Transverse colon (tissue), 4 donors: ENCODE measurements around the gene SRP68. TPM values are rescaled to one million over a fixed set of nuclear protein-coding genes. Genes with fewer than 3 reads are reported as not detected.

Source experiments
- DNase-seq: peaks from one replicate; pipeline ENCODE4 v3.0.0-alpha.2; 2019
- H3K27ac ChIP-seq, 4 donors: fragments of 200-600 bp; sonication (generic); 2 replicates each; pipeline ENCODE4 v1.5.1; 2016 to 2018; ENCODE audit warnings: inconsistent platforms in 4 of 4
- H3K27me3 ChIP-seq: fragments of 200-600 bp; sonication (generic); 2 replicates; pipeline ENCODE4 v1.5.1; 2017; ENCODE audit warnings: inconsistent platforms
- H3K36me3 ChIP-seq, 4 donors: fragments of 200-600 bp; sonication (generic); 2 replicates each; pipeline ENCODE4 v1.5.1; 2017 to 2019; ENCODE audit warnings: inconsistent platforms in 4 of 4
- H3K4me1 ChIP-seq, 4 donors: fragments of 200-600 bp; sonication (generic); 2 replicates each; pipeline ENCODE4 v1.5.1; 2017 to 2020; ENCODE audit warnings: inconsistent platforms in 4 of 4
- H3K4me3 ChIP-seq, 4 donors: fragments of 200-600 bp; sonication (generic); 1 replicate in 1 of 4; 2 replicates in 3 of 4; pipeline versions ENCODE4 v1.5.1 to v1.6.1; 2017 to 2019; ENCODE audit warnings: inconsistent platforms in 4 of 4
- H3K9me3 ChIP-seq, 2 donors: fragments of 200-600 bp; sonication (generic); 2 replicates each; pipeline ENCODE4 v1.5.1; 2017 to 2019; ENCODE audit warnings: inconsistent platforms in 2 of 2
- EP300 ChIP-seq: sonication (generic); formaldehyde crosslinking; IDR thresholded peaks from one replicate; pipeline ENCODE4 v1.6.1; 2017; ENCODE audit warnings: antibody characterized with exemption, low read depth
- POLR2A ChIP-seq: fragments of 450-650 bp; IDR thresholded peaks from one replicate; pipeline ENCODE4 v1.6.1; 2016; ENCODE audit warnings: antibody characterized with exemption, mild to moderate bottlenecking, moderate library complexity
- POLR2AphosphoS5 ChIP-seq, 3 donors: sonication (generic); formaldehyde crosslinking; IDR thresholded peaks; one replicate each; pipeline ENCODE4 v1.6.1; 2016; ENCODE audit warnings: antibody characterized with exemption in 3 of 3
- WGBS, 2 donors: methylation state at CpG; one replicate each; pipeline ENCODE4 v1.1.5; 2018; ENCODE audit warnings: low coverage in 1 of 2; 5-methylcytosine and 5-hydroxymethylcytosine counted together
- in situ Hi-C, 4 donors: fragments of 200-750 bp; cut with MboI; loops; one replicate each; pipeline versions ENCODE4 v1.15.0 to v1.15.1; 2017; ENCODE audit warnings: low sequenced_read_pairs in 3 of 4, low pct_ligation_motif_present in 1 of 4, low pct_unique_long_range_greater_than_20kb in 1 of 4
- intact Hi-C: fragments of 100-400 bp; cut with DNase I; formaldehyde crosslinking; loops from one replicate; pipeline ENCODE4 v1.15.1; 2023; ENCODE audit warnings: low total_unique reads
- total RNA-seq, 4 donors: library from RNA; depleted of rRNA; stranded (reverse); fragments of >200 nt; gene quantifications; one replicate each; pipeline ENCODE4 v1.1.0, GENCODE V29; 2016
- TF ChIP-seq, protein P1 (sequence below), 5 experiments: fragments of 200-600 bp in 3 of 5; fragments of 450-650 bp in 2 of 5; sonication (generic) in 3 of 5; IDR thresholded peaks; 1 replicate in 2 of 5; 2 replicates in 3 of 5; pipeline ENCODE4 v1.5.1; 2016 to 2017; ENCODE audit warnings: antibody characterized with exemption in 5 of 5, inconsistent platforms in 3 of 5, mild to moderate bottlenecking in 2 of 5, moderate library complexity in 1 of 5

SRP68 gene
- total RNA-seq, 4 donors from 2014 or later: 11.6 to 44.8 (median 30.4) TPM

DNA sequence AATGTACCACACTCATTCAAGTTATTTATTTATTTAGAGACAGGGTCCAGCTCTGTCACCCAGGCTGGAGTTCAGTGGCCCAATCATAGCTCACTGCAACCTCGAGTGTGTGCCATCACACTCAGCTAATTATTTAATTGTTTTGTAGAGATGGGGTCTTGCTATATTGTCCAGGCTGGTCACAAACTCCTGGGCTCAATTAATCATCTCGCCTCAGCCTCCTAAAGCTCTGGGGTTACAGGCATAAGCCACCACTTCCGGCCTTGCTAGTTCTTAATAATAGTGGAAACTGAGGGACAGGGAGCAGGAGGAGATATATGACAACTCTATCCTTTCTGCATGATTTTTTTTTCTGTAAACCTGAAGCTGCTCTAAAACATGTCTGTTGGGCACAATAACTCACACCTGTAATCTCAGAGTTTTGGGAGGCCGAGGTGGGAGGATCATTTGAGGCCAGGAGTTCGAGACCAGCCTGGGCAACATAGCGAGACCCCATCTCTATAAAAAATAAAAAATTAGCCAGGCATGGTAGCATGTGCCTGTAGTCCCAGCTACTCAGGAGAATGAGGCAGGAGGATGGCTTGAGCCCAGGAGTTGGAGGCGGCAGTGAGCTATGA, 42.9 kb upstream of the SRP68 start:
- Histone ChIP-seq H3K27me3 (no peaks in the 10 kb centered on the region), H3K36me3 (no peaks in the 10 kb centered on the region), H3K9me3 (no peaks in the 10 kb centered on the region), H3K27ac (no peak overlapping the region), H3K4me1 (no peaks in the 10 kb centered on the region), H3K4me3 (no peak overlapping the region)
- TF ChIP-seq POLR2AphosphoS5 (IDR thresholded peaks at IDR 0.05) (no peak), EP300 (no peak), POLR2A (no peak)
- TF ChIP-seq, protein P1, sequence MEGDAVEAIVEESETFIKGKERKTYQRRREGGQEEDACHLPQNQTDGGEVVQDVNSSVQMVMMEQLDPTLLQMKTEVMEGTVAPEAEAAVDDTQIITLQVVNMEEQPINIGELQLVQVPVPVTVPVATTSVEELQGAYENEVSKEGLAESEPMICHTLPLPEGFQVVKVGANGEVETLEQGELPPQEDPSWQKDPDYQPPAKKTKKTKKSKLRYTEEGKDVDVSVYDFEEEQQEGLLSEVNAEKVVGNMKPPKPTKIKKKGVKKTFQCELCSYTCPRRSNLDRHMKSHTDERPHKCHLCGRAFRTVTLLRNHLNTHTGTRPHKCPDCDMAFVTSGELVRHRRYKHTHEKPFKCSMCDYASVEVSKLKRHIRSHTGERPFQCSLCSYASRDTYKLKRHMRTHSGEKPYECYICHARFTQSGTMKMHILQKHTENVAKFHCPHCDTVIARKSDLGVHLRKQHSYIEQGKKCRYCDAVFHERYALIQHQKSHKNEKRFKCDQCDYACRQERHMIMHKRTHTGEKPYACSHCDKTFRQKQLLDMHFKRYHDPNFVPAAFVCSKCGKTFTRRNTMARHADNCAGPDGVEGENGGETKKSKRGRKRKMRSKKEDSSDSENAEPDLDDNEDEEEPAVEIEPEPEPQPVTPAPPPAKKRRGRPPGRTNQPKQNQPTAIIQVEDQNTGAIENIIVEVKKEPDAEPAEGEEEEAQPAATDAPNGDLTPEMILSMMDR (IDR thresholded peaks at IDR 0.05): no peak
- intact Hi-C loops (no loop called here), in situ Hi-C loops (loop anchor here in 1 of 4 donors (5.0 kb wide), 1 partner anchor 177 kb away; no protein-coding TSS in a partner anchor)
- WGBS, 2 donors: 20 to 89% methylated on average over 1 to 7 of the region's 7 CpGs
- DNase-seq: no peak

DNA sequence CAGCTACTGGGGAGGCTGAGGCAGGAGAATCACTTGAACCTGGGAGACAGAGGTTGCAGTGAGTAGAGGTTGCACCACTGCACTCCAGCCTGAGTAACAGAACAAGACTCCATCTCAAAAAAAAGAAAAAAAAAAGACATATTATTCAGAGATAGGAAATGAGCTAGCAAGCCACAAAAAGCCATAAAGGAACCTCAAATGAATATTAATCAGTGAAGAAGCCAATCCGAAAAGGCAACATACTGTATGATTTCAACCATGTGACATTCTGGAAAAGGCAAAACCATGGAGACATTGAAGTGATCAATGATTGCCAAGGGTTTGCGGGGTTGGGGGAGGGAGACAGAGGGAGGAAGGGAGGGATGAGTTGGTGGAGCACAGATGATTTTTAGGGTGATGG, 39.6 kb upstream of the SRP68 start:
- DNase-seq: no peak
- H3K27ac ChIP-seq: no peak overlapping the region
- in situ Hi-C loops (no loop called here), intact Hi-C loops (no loop called here)
- H3K4me3 ChIP-seq: no peak overlapping the region
- WGBS, 2 donors: 83 to 95% methylated on average over 2 of the region's 2 CpGs
- no peaks in the 10 kb centered on the region for H3K4me1 ChIP-seq
- no peaks in the 10 kb centered on the region for H3K9me3 ChIP-seq
- no peaks in the 10 kb centered on the region for H3K27me3 ChIP-seq
- TF ChIP-seq POLR2A (no peak), POLR2AphosphoS5 (IDR thresholded peaks at IDR 0.05) (no peak), EP300 (no peak)
- TF ChIP-seq, protein P1 (IDR thresholded peaks at IDR 0.05): no peak
- H3K36me3 ChIP-seq: no peaks in the 10 kb centered on the region

DNA sequence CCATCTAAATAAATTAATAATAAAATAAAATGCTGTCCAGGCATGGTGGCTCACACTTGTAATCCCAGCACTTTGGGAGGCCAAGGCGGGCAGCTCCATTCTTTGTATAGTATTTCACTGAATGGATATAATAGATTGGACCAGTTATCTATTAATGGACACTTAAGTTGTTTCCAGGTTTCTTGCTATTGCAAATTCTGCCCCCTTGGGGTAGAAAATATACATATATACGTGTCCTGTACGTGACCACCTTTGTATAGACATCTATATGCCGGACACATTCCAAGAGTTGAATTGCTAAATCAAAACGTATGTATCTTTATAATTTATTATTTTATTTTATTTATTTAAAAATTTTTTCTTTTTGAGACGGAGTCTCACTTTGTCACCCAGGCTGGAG, 35.2 kb upstream of the SRP68 start:
- Histone ChIP-seq H3K9me3 (no peaks in the 10 kb centered on the region), H3K27me3 (no peaks in the 10 kb centered on the region), H3K36me3 (no peaks in the 10 kb centered on the region), H3K4me3 (no peak overlapping the region), H3K4me1 (peaks cover 8 to 24% (median 21%) of the 10 kb centered on the region in 4 donors), H3K27ac (no peak overlapping the region)
- intact Hi-C loops: no loop called here
- 71 to 77% methylated on average over 6 of the region's 6 CpGs for WGBS, 2 donors
- TF ChIP-seq, protein P1 (IDR thresholded peaks at IDR 0.05): peak in 2 of 5 experiments; percentile 15 to 19
- no peak for TF ChIP-seq EP300
- DNase-seq: no peak
- in situ Hi-C loops: no loop called here

DNA sequence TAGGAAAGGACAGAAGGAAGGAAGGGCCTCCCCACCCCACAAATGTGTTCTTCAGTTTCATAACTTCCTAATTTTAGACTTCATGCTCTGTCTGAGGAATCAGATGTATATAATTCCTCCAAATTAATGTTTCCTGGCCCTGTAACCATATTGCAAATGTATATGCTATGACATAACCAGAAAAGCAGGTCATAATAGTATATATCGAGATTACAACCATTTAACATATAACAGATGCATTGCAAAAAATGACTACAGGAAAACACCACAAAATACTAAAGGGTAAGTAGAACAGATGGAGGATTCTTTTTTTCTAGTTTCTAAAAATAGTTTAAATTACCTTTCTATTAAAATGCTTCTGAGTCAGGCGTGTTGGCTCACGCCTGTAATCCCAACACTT, 34.4 kb upstream of the SRP68 start:
- Histone ChIP-seq H3K4me3 (no peak overlapping the region), H3K4me1 (peaks cover 11 to 30% (median 25%) of the 10 kb centered on the region in 4 donors), H3K27ac (peak overlapping the region; percentile 32 to 53 (median 32)), H3K36me3 (no peaks in the 10 kb centered on the region), H3K9me3 (no peaks in the 10 kb centered on the region), H3K27me3 (no peaks in the 10 kb centered on the region)
- in situ Hi-C loops (no loop called here), intact Hi-C loops (no loop called here)
- no peak for DNase-seq
- no peak for TF ChIP-seq POLR2A
- TF ChIP-seq, protein P1 (IDR thresholded peaks at IDR 0.05): no peak
- TF ChIP-seq EP300: no peak
- TF ChIP-seq POLR2AphosphoS5 (IDR thresholded peaks at IDR 0.05): no peak
- 54 to 59% methylated on average over 1 to 3 of the region's 3 CpGs for WGBS, 2 donors
